HepG2 (cell line): ENCODE data around the gene MEX3A. TPM values are rescaled to one million over a fixed set of nuclear protein-coding genes. Genes with fewer than 3 reads are reported as not detected.

Experiments used
- CENPT ChIP-seq: sonication (generic); formaldehyde crosslinking; IDR thresholded peaks from 2 replicates; pipeline ENCODE4 v1.8.0; 2022; ENCODE audit warnings: low read depth, mild to moderate bottlenecking, moderate library complexity, missing genetic modification reagents
- CERS6 ChIP-seq: sonication (generic); formaldehyde crosslinking; IDR thresholded peaks from 2 replicates; pipeline ENCODE4 v1.5.0; 2020; ENCODE audit warnings: missing genetic modification reagents
- ETV5 ChIP-seq: IDR thresholded peaks from 2 replicates; pipeline ENCODE4 v1.6.1; 2018; ENCODE audit warnings: missing biosample characterization, missing genetic modification reagents, inconsistent platforms, borderline replicate concordance
- NCOA2 ChIP-seq: sonication (generic); formaldehyde crosslinking; IDR thresholded peaks from 2 replicates; pipeline ENCODE4 v1.8.0; 2022; ENCODE audit warnings: inconsistent platforms
- NR2F6 ChIP-seq, 2 experiments: IDR thresholded peaks; 2 replicates each; pipeline ENCODE4 v1.6.1; 2016; ENCODE audit warnings: antibody characterized with exemption in 1 of 2, mild to moderate bottlenecking in 1 of 2
- PRDM15 ChIP-seq: sonication (generic); formaldehyde crosslinking; IDR thresholded peaks from 2 replicates; pipeline ENCODE4 v1.4.0; 2020; ENCODE audit warnings: missing genetic modification reagents
- PREB ChIP-seq: sonication (generic); formaldehyde crosslinking; IDR thresholded peaks from 2 replicates; pipeline ENCODE4 v1.4.0; 2020; ENCODE audit warnings: missing genetic modification reagents
- TCF7L2 ChIP-seq: IDR thresholded peaks from 2 replicates; pipeline ENCODE4 v1.6.1; 2011; ENCODE audit warnings: mild to moderate bottlenecking, low read depth, low read length, moderate library complexity
- ZBTB38 ChIP-seq: sonication (generic); formaldehyde crosslinking; IDR thresholded peaks from 2 replicates; pipeline ENCODE4 v1.5.1; 2020; ENCODE audit warnings: mild to moderate bottlenecking, missing genetic modification reagents
- ZNF407 ChIP-seq: sonication (generic); formaldehyde crosslinking; IDR thresholded peaks from one replicate; pipeline ENCODE4 v1.5.1; 2020; ENCODE audit warnings: mild to moderate bottlenecking, missing genetic modification reagents; ENCODE audit errors: not compliant biosample characterization
- ZNF543 ChIP-seq: sonication (generic); formaldehyde crosslinking; IDR thresholded peaks from 2 replicates; pipeline ENCODE4 v1.4.0; 2020; ENCODE audit warnings: mild to moderate bottlenecking, missing genetic modification reagents
- ZNF776 ChIP-seq: sonication (generic); formaldehyde crosslinking; IDR thresholded peaks from 2 replicates; pipeline ENCODE4 v1.4.0; 2020; ENCODE audit warnings: mild to moderate bottlenecking, missing genetic modification reagents
- polyA plus RNA-seq, 8 experiments: library from polyadenylated mRNA; depleted of rRNA in 3 of 8; stranded (reverse) in 7 of 8; unstranded in 1 of 8; fragments of >200 nt; fragmentation: Illumina TruSeq in 4 of 8; extraction: Trizol in 4 of 8; gene quantifications; 2 replicates each; pipeline versions ENCODE4 v1.2.1 to v1.2.3, GENCODE V29; 2011 to 2016; ENCODE audit warnings: low read depth in 4 of 8, missing spikeins in 1 of 8, mixed read lengths in 1 of 8; ENCODE audit not compliant: insufficient read depth in 1 of 8
- total RNA-seq, 5 experiments: library from RNA; depleted of rRNA; stranded (reverse); fragments of >200 nt; fragmentation: Illumina TruSeq; extraction: Trizol; gene quantifications; 2 replicates each; pipeline ENCODE4 v1.2.3, GENCODE V29; 2016; ENCODE audit warnings: low read depth in 1 of 5

The MEX3A gene
- total and polyA plus RNA-seq, 2 of the 13 experiments (the other 11 are each of a cell fraction or from before 2014, with no cell fraction given), result 7.6 to 9.1 TPM

- TF ChIP-seq ZNF407 (CRISPR knock-in tag) (no peak), NR2F6 (IDR thresholded peaks at IDR 0.05) (no peak), NR2F6 (CRISPR knock-in tag; IDR thresholded peaks at IDR 0.05) (no peak), ZNF776 (no peak), PRDM15 (no peak), NCOA2 (CRISPR knock-in tag) (no peak), TCF7L2 (no peak), PREB (CRISPR knock-in tag) (no peak), ZNF543 (CRISPR knock-in tag) (no peak), ZBTB38 (CRISPR knock-in tag) (no peak), ETV5 (CRISPR knock-in tag) (no peak), CERS6 (CRISPR knock-in tag) (no peak), CENPT (CRISPR knock-in tag) (no peak)
These were observed 29.1 kb downstream of the MEX3A start (continued) for GRCh38 chr1:156052862-156053767.
